Neuron (in vitro differentiated cells): Measurements from ENCODE around the gene SRGAP2.
"Not testable (repeated sequence)": the region's sequence is repeated elsewhere in the genome, so short reads cannot be mapped to it uniquely, and the experiment has no call there.

Experiments used
- H2AFZ ChIP-seq: one replicate; pipeline ENCODE4 v1.6.1; 2013; ENCODE audit warnings: low read depth, mild to moderate bottlenecking, inconsistent platforms, low read length, moderate library complexity
- H3K27me3 ChIP-seq: one replicate; pipeline ENCODE4 v1.6.1; 2013; ENCODE audit warnings: low read length; ENCODE audit not compliant: insufficient read depth
- H3K36me3 ChIP-seq: one replicate; pipeline ENCODE4 v1.6.1; 2013; ENCODE audit warnings: low read length; ENCODE audit not compliant: insufficient read depth
- H3K4me1 ChIP-seq: one replicate; pipeline ENCODE4 v1.6.1; 2013; ENCODE audit warnings: low read length; ENCODE audit not compliant: insufficient read depth
- H3K4me3 ChIP-seq: 2 replicates; pipeline ENCODE4 v1.5.1; 2013; ENCODE audit warnings: mild to moderate bottlenecking, low read length, moderate library complexity
- H3K9me3 ChIP-seq: one replicate; pipeline ENCODE4 v1.6.1; 2013; ENCODE audit warnings: low read length

Gene SRGAP2

GRCh38 chr1:206246129-206246886 lies 43.0 kb downstream of the SRGAP2 start:
- H3K9me3 ChIP-seq, H3K36me3 ChIP-seq, H2AFZ ChIP-seq, H3K4me1 ChIP-seq, H3K4me3 ChIP-seq, H3K27me3 ChIP-seq: not testable (repeated sequence)

DNA sequence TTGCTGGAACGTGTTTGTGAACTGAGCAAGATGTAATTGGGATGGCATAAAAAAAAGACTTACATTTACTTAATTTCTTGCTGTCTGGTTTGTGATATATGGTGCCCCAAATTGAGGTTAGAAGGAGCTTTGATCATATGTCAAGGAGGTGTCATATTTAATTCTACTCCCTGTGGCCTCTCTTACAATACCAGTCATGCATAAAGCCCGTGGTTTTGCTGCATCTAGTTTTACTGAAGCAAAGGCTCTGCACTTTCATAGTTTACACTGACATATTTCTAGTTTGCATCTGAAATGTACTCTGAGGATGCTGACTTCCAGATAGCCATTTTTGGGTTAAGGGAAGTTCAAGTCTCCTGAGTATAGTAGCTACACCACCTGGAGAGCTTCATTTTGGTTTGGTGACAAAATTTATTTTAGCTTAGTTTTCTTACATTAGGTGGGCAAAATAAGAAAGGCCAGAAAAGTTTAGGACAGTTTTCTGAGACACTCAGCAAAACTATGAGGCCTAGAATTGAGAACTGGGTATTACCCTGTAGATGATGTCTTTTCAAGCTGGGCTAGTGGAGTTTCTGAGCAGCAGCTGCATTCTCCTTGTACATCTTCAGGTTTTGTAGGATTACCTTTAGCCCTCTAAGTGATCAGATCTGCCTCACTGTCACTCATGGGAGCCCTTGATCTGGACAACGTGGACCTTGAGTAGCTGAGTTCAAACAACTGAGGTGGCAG lies 47.8 kb downstream of the SRGAP2 start:
- not testable (repeated sequence) for H3K9me3 ChIP-seq, H2AFZ ChIP-seq, H3K27me3 ChIP-seq, H3K4me1 ChIP-seq, H3K4me3 ChIP-seq, H3K36me3 ChIP-seq

GRCh38 chr1:206252680-206253335 lies 49.5 kb downstream of the SRGAP2 start:
- not testable (repeated sequence) for H3K36me3 ChIP-seq, H3K27me3 ChIP-seq, H3K4me1 ChIP-seq, H3K9me3 ChIP-seq, H3K4me3 ChIP-seq, H2AFZ ChIP-seq
